WTC11 (cell line): Measurements from ENCODE around the gene SSNA1. TPM values are rescaled to one million over a fixed set of nuclear protein-coding genes. Genes with fewer than 3 reads are reported as not detected.

Experiments
- CREB1 ChIP-seq: sonication (generic); formaldehyde crosslinking; IDR thresholded peaks from 2 replicates; pipeline ENCODE4 v1.8.0; 2023; ENCODE audit warnings: mild to moderate bottlenecking, missing genetic modification reagents
- CTCF ChIP-seq: fragments of 200-600 bp; IDR thresholded peaks from 2 replicates; pipeline ENCODE4 v1.8.0; 2022; ENCODE audit warnings: antibody characterized with exemption
- FOXK1 ChIP-seq: sonication (generic); formaldehyde crosslinking; IDR thresholded peaks from 2 replicates; pipeline ENCODE4 v1.8.0; 2022; ENCODE audit warnings: mild to moderate bottlenecking, moderate library complexity, missing genetic modification reagents
- GTF2I ChIP-seq: fragments of 250-450 bp; sonication (Bioruptor Pico); conservative IDR thresholded peaks from 2 replicates; pipeline ENCODE4 v1.4.0; 2021; ENCODE audit warnings: mild to moderate bottlenecking
- HMGA2 ChIP-seq: fragments of 250-450 bp; sonication (Bioruptor Pico); IDR thresholded peaks from 2 replicates; pipeline ENCODE4 v1.4.0; 2021; ENCODE audit warnings: mild to moderate bottlenecking, moderate library complexity
- IRF1 ChIP-seq: sonication (generic); formaldehyde crosslinking; IDR thresholded peaks from 2 replicates; pipeline ENCODE4 v1.8.0; 2023; ENCODE audit warnings: missing genetic modification reagents
- IRF2 ChIP-seq: sonication (generic); formaldehyde crosslinking; IDR thresholded peaks from 2 replicates; pipeline ENCODE4 v1.8.0; 2022; ENCODE audit warnings: low read depth, missing genetic modification reagents, borderline replicate concordance
- KAT7 ChIP-seq: sonication (generic); formaldehyde crosslinking; IDR thresholded peaks from 2 replicates; pipeline ENCODE4 v1.8.1; 2023; ENCODE audit warnings: missing genetic modification reagents, mild to moderate bottlenecking, borderline replicate concordance
- NR1H2 ChIP-seq: sonication (generic); formaldehyde crosslinking; IDR thresholded peaks from 2 replicates; pipeline ENCODE4 v1.9.0; 2021; ENCODE audit warnings: mild to moderate bottlenecking, moderate library complexity, missing genetic modification reagents
- PRDM15 ChIP-seq: sonication (generic); formaldehyde crosslinking; IDR thresholded peaks from 2 replicates; pipeline ENCODE4 v1.8.0; 2022; ENCODE audit warnings: missing genetic modification reagents
- TEAD1 ChIP-seq: sonication (generic); formaldehyde crosslinking; IDR thresholded peaks from 2 replicates; pipeline ENCODE4 v1.8.0; 2022; ENCODE audit warnings: mild to moderate bottlenecking, missing genetic modification reagents
- USF1 ChIP-seq: sonication (generic); formaldehyde crosslinking; IDR thresholded peaks from 2 replicates; pipeline ENCODE4 v1.8.0; 2022; ENCODE audit warnings: mild to moderate bottlenecking, missing genetic modification reagents
- USF2 ChIP-seq: sonication (generic); formaldehyde crosslinking; IDR thresholded peaks from 2 replicates; pipeline ENCODE4 v1.8.1; 2023; ENCODE audit warnings: mild to moderate bottlenecking, missing genetic modification reagents, moderate library complexity
- ZNF317 ChIP-seq: sonication (generic); formaldehyde crosslinking; IDR thresholded peaks from 2 replicates; pipeline ENCODE4 v1.8.1; 2023; ENCODE audit warnings: low read depth, mild to moderate bottlenecking, moderate library complexity, missing genetic modification reagents, borderline replicate concordance
- ZNF396 ChIP-seq: fragments of 250-450 bp; sonication (Bioruptor Pico); IDR thresholded peaks from 2 replicates; pipeline ENCODE4 v1.8.0; 2021; ENCODE audit warnings: mild to moderate bottlenecking, moderate library complexity, borderline replicate concordance
- total RNA-seq: library from RNA; stranded (reverse); gene quantifications from 3 replicates; pipeline ENCODE4 v1.2.3, GENCODE V29; 2021
- TF ChIP-seq, protein P1 (sequence below): sonication (generic); formaldehyde crosslinking; IDR thresholded peaks from 2 replicates; pipeline ENCODE4 v1.8.1; 2022; ENCODE audit warnings: mild to moderate bottlenecking, missing genetic modification reagents, moderate library complexity, borderline replicate concordance
- TF ChIP-seq, protein P2 (sequence below): sonication (generic); formaldehyde crosslinking; IDR thresholded peaks from 2 replicates; pipeline ENCODE4 v1.8.1; 2023; ENCODE audit warnings: mild to moderate bottlenecking, missing genetic modification reagents, moderate library complexity
- TF ChIP-seq, protein P3 (sequence below): sonication (generic); formaldehyde crosslinking; IDR thresholded peaks from 2 replicates; pipeline ENCODE4 v1.8.1; 2022; ENCODE audit warnings: low read depth, missing genetic modification reagents, borderline replicate concordance
- TF ChIP-seq, protein P4 (sequence below): sonication (generic); formaldehyde crosslinking; IDR thresholded peaks from 2 replicates; pipeline ENCODE4 v1.8.0; 2022; ENCODE audit warnings: mild to moderate bottlenecking, missing genetic modification reagents
- TF ChIP-seq, protein P5 (sequence below): fragments of 250-450 bp; sonication (Bioruptor Pico); IDR thresholded peaks from 2 replicates; pipeline ENCODE4 v1.9.0; 2021; ENCODE audit warnings: mild to moderate bottlenecking

SSNA1 gene
- total RNA-seq, 1 experiment from 2014 or later, result 102 TPM

DNA sequence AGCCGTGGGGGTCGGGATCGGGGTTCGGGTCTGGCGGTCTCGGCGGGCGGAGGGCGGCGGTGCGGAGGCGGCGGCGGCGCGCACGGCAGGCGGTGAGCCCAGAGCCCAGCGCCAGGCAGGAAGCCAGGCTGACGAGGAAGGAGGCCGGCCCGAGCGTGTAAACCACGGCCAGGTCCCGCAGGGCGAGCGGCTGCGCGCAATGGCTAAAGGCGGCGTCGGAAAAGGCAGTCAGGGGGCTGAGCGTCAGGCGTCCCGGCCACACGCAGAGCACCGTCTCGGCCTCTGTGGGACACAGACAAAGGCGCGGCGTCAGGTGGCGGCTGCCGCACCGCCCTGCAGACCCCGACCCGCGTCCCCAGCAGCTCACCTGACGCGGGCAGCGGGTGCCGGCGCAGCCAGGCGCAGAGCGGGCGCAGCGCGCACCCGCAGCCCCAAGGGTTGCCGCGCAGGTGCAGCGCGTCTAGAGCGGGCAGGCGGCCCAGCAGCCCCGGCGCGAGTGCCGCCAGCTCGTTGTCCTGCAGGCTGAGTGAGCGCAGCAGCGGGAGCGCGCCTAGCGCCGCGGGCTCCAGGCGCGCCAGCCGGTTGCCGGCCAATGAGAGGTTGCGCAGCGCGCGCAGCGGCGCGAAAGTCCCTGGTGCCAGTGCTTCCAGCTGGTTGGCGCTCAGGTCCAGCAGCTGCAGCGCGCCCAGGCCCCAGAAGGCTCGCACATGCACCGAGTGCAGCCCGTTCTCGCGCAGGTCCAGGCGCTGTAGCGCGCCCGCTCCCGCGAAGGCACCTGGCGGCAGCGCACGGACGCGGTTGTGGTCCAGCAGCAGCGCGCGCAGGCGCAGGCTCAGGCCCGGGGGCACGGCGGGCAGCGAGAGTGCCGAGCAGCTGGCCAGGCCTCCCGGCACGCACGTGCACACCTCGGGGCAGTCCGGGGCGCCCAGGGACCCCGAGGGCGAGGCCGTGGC is 19.3 kb upstream of the SSNA1 start (continued):
- TF ChIP-seq, protein P1, sequence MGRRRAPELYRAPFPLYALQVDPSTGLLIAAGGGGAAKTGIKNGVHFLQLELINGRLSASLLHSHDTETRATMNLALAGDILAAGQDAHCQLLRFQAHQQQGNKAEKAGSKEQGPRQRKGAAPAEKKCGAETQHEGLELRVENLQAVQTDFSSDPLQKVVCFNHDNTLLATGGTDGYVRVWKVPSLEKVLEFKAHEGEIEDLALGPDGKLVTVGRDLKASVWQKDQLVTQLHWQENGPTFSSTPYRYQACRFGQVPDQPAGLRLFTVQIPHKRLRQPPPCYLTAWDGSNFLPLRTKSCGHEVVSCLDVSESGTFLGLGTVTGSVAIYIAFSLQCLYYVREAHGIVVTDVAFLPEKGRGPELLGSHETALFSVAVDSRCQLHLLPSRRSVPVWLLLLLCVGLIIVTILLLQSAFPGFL (CRISPR knock-in tag), result no peak
- TF ChIP-seq IRF1 (CRISPR knock-in tag), result peak; percentile 75
- peak; percentile 95 for TF ChIP-seq KAT7 (CRISPR knock-in tag)
- TF ChIP-seq USF2 (CRISPR knock-in tag), result peak; percentile 48; the same call in 1 of the 2 replicates
- no peak for TF ChIP-seq CTCF
- TF ChIP-seq, protein P2, sequence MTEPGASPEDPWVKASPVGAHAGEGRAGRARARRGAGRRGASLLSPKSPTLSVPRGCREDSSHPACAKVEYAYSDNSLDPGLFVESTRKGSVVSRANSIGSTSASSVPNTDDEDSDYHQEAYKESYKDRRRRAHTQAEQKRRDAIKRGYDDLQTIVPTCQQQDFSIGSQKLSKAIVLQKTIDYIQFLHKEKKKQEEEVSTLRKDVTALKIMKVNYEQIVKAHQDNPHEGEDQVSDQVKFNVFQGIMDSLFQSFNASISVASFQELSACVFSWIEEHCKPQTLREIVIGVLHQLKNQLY (CRISPR knock-in tag), result no peak
- no peak for TF ChIP-seq USF1 (CRISPR knock-in tag)
- peak; percentile 7; the same call in 1 of the 2 replicates for TF ChIP-seq PRDM15
- TF ChIP-seq, protein P3, sequence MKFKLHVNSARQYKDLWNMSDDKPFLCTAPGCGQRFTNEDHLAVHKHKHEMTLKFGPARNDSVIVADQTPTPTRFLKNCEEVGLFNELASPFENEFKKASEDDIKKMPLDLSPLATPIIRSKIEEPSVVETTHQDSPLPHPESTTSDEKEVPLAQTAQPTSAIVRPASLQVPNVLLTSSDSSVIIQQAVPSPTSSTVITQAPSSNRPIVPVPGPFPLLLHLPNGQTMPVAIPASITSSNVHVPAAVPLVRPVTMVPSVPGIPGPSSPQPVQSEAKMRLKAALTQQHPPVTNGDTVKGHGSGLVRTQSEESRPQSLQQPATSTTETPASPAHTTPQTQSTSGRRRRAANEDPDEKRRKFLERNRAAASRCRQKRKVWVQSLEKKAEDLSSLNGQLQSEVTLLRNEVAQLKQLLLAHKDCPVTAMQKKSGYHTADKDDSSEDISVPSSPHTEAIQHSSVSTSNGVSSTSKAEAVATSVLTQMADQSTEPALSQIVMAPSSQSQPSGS, result no peak
- TF ChIP-seq ZNF396 (CRISPR knock-in tag), result no peak
- no peak for TF ChIP-seq CREB1 (CRISPR knock-in tag)
- 0 out of 2 replicates have a peak, but pooled peaks have one; percentile 44 for TF ChIP-seq IRF2
- TF ChIP-seq NR1H2 (CRISPR knock-in tag), result no peak
- TF ChIP-seq, protein P4, sequence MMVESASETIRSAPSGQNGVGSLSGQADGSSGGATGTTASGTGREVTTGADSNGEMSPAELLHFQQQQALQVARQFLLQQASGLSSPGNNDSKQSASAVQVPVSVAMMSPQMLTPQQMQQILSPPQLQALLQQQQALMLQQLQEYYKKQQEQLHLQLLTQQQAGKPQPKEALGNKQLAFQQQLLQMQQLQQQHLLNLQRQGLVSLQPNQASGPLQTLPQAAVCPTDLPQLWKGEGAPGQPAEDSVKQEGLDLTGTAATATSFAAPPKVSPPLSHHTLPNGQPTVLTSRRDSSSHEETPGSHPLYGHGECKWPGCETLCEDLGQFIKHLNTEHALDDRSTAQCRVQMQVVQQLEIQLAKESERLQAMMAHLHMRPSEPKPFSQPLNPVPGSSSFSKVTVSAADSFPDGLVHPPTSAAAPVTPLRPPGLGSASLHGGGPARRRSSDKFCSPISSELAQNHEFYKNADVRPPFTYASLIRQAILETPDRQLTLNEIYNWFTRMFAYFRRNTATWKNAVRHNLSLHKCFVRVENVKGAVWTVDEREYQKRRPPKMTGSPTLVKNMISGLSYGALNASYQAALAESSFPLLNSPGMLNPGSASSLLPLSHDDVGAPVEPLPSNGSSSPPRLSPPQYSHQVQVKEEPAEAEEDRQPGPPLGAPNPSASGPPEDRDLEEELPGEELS (CRISPR knock-in tag), result peak; percentile 85
- TF ChIP-seq, protein P5, sequence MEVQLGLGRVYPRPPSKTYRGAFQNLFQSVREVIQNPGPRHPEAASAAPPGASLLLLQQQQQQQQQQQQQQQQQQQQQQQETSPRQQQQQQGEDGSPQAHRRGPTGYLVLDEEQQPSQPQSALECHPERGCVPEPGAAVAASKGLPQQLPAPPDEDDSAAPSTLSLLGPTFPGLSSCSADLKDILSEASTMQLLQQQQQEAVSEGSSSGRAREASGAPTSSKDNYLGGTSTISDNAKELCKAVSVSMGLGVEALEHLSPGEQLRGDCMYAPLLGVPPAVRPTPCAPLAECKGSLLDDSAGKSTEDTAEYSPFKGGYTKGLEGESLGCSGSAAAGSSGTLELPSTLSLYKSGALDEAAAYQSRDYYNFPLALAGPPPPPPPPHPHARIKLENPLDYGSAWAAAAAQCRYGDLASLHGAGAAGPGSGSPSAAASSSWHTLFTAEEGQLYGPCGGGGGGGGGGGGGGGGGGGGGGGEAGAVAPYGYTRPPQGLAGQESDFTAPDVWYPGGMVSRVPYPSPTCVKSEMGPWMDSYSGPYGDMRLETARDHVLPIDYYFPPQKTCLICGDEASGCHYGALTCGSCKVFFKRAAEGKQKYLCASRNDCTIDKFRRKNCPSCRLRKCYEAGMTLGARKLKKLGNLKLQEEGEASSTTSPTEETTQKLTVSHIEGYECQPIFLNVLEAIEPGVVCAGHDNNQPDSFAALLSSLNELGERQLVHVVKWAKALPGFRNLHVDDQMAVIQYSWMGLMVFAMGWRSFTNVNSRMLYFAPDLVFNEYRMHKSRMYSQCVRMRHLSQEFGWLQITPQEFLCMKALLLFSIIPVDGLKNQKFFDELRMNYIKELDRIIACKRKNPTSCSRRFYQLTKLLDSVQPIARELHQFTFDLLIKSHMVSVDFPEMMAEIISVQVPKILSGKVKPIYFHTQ (CRISPR knock-in tag), result no peak
- TF ChIP-seq GTF2I (CRISPR knock-in tag), result no peak
- no peak for TF ChIP-seq HMGA2 (CRISPR knock-in tag)
- peak; percentile 85; the same call in 1 of the 2 replicates for TF ChIP-seq FOXK1 (CRISPR knock-in tag)
- TF ChIP-seq ZNF317 (CRISPR knock-in tag), result no peak
- peak; percentile 93 for TF ChIP-seq TEAD1 (CRISPR knock-in tag)
